Spinal cord (tissue), 10 donors: ENCODE results near the gene CBFA2T2. TPM values are rescaled to one million over a fixed set of nuclear protein-coding genes. Genes with fewer than 3 reads are reported as not detected.

Experiments
- DNase-seq, 6 donors: peaks; one replicate each; pipeline versions ENCODE4 v3.0.0 to v3.0.0-alpha.2; 2013 to 2015; ENCODE audit warnings: low spot score in 6 of 6, low read depth in 4 of 6
- H3K27ac ChIP-seq: one replicate; pipeline ENCODE4 v1.5.1; 2013; ENCODE audit warnings: low read depth, low read length, control low read depth
- H3K27me3 ChIP-seq: one replicate; pipeline ENCODE4 v1.6.1; 2013; ENCODE audit warnings: low read length; ENCODE audit not compliant: control insufficient read depth, insufficient read depth
- H3K36me3 ChIP-seq: one replicate; pipeline ENCODE4 v1.6.1; 2013; ENCODE audit warnings: low read length; ENCODE audit not compliant: control insufficient read depth, insufficient read depth
- H3K4me1 ChIP-seq: one replicate; pipeline ENCODE4 v1.6.1; 2013; ENCODE audit warnings: low read length; ENCODE audit not compliant: control insufficient read depth, insufficient read depth
- H3K4me3 ChIP-seq: one replicate; pipeline ENCODE4 v1.5.1; 2013; ENCODE audit warnings: low read depth, low read length, control low read depth
- H3K9me3 ChIP-seq: one replicate; pipeline ENCODE4 v1.6.1; 2013; ENCODE audit warnings: low read length; ENCODE audit not compliant: control insufficient read depth, insufficient read depth
- WGBS: methylation state at CpG from one replicate; pipeline ENCODE4 v1.1.5; 2013; ENCODE audit warnings: missing lambda C conversion rate; ENCODE audit not compliant: insufficient coverage; 5-methylcytosine and 5-hydroxymethylcytosine counted together
- polyA plus RNA-seq, 2 donors: library from polyadenylated mRNA; unstranded; fragments of 120-200 nt; gene quantifications; one replicate each; pipeline ENCODE4 v1.2.1, GENCODE V29; 2013; ENCODE audit not compliant: insufficient read length in 2 of 2
- total RNA-seq, 2 donors: library from RNA; depleted of rRNA in 1 of 2; stranded (reverse); fragments of 120-200 nt in 1 of 2; fragments of >200 nt in 1 of 2; gene quantifications; one replicate each; pipeline versions ENCODE4 v1.2.3 to v1.2.4, GENCODE V29; 2013 to 2014
- donor health status: healthy.

The CBFA2T2 gene
- total and polyA plus RNA-seq, 4 donors: 14.5 to 33.3 (median 19.1) TPM

DNA sequence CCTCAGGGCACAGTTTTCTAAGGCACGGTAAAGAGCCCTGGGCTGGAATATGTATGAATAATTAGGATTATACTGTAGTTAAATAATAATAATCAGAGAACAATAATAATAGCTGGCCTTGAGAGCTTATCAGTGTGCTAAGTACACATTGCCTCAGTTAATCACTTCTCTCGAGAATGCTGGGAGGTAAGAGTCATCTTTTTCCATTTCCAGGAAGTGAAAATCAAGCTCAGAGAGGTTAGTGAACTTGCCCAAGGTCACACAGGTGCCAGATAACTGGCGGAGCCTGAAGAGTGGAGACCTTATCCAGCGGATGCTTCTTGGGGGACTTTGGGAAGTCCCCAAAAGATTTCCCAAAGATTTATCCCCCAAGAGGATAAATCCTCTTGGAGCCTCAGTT, 19.4 kb upstream of the CBFA2T2 start:
- no peak overlapping the region for H3K27ac ChIP-seq
- no peaks in the 10 kb centered on the region for H3K27me3 ChIP-seq
- 94% methylated on average over 2 of the region's 4 CpGs for WGBS
- H3K9me3 ChIP-seq: no peaks in the 10 kb centered on the region
- DNase-seq: no peak
- no peaks in the 10 kb centered on the region for H3K36me3 ChIP-seq
- peaks cover 13% of the 10 kb centered on the region for H3K4me1 ChIP-seq
- H3K4me3 ChIP-seq: no peak overlapping the region

- H3K36me3 ChIP-seq: no peaks in the 10 kb centered on the region
- no peak overlapping the region for H3K27ac ChIP-seq
- no peaks in the 10 kb centered on the region for H3K27me3 ChIP-seq
- no peak overlapping the region for H3K4me3 ChIP-seq
- WGBS: no CpG with 5 or more reads among the region's 3 CpGs
- H3K4me1 ChIP-seq: peaks cover 13% of the 10 kb centered on the region
- no peak for DNase-seq
- no peaks in the 10 kb centered on the region for H3K9me3 ChIP-seq
These were observed 19.0 kb upstream of the CBFA2T2 start for GRCh38 chr20:33470866-33471265.

DNA sequence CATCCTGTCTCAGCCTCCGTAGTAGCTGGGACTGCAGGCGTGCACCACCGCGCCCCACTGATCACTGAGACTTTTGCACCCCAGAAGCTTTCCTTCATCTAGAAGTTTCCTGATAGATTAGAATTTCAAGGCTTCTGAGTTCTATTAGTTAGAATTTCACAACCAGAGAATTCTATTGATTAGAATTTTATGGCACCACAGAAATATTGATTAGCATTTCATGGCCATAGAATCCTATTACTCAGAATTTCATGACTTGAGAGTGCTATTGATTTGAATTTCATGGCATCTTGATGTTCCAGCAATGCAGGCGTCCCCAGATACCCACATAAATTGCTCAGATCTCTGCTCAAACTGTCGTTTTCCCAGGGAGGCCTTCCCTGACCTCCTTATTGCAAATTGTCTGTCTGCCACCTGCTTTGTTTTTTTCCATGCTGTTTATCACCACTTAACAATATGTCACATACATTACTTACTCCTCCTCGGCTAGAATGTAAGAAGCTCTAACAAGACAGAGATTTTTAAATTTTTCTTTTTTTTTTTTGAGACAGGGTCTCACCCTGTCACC, 16.9 kb upstream of the CBFA2T2 start:
- Histone ChIP-seq H3K27me3 (no peaks in the 10 kb centered on the region), H3K27ac (no peak overlapping the region), H3K4me1 (peaks cover 12% of the 10 kb centered on the region), H3K4me3 (no peak overlapping the region), H3K9me3 (no peaks in the 10 kb centered on the region), H3K36me3 (no peaks in the 10 kb centered on the region)
- DNase-seq: peak in 2 of 6 donors; percentile 37 to 53
- 50% methylated on average over 4 of the region's 7 CpGs for WGBS

- Histone ChIP-seq H3K27ac (no peak overlapping the region), H3K4me1 (peaks cover 12% of the 10 kb centered on the region), H3K27me3 (no peaks in the 10 kb centered on the region), H3K36me3 (no peaks in the 10 kb centered on the region), H3K4me3 (no peak overlapping the region), H3K9me3 (no peaks in the 10 kb centered on the region)
- 67% methylated on average over 4 of the region's 7 CpGs for WGBS
- DNase-seq: peak in 1 of 6 donors; percentile 37
These were observed 15.6 kb upstream of the CBFA2T2 start for GRCh38 chr20:33474097-33474873.

DNA sequence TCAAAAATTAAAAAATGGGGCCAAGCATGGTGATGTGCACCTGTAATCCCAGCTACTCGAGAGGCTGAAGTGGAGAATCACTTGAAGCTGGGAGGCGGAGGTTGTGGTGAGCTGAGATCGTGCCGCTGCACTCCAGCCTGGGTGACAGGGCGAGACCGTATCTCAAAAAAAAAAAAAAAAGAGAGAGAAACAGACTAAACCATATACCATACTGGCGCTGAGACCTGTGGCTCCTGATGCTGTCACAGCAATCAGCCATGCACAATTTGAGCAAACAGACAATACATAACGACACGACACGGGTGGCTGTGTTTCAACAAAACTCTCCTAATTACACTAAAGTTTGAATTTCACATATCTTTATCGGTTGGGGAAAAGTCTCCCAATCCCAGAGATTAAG, 14.9 kb upstream of the CBFA2T2 start:
- no CpG with 5 or more reads among the region's 11 CpGs for WGBS
- no peak overlapping the region for H3K4me3 ChIP-seq
- H3K4me1 ChIP-seq: peaks cover 12% of the 10 kb centered on the region
- no peaks in the 10 kb centered on the region for H3K36me3 ChIP-seq
- DNase-seq: no peak
- H3K9me3 ChIP-seq: no peaks in the 10 kb centered on the region
- H3K27me3 ChIP-seq: no peaks in the 10 kb centered on the region
- H3K27ac ChIP-seq: no peak overlapping the region

DNA sequence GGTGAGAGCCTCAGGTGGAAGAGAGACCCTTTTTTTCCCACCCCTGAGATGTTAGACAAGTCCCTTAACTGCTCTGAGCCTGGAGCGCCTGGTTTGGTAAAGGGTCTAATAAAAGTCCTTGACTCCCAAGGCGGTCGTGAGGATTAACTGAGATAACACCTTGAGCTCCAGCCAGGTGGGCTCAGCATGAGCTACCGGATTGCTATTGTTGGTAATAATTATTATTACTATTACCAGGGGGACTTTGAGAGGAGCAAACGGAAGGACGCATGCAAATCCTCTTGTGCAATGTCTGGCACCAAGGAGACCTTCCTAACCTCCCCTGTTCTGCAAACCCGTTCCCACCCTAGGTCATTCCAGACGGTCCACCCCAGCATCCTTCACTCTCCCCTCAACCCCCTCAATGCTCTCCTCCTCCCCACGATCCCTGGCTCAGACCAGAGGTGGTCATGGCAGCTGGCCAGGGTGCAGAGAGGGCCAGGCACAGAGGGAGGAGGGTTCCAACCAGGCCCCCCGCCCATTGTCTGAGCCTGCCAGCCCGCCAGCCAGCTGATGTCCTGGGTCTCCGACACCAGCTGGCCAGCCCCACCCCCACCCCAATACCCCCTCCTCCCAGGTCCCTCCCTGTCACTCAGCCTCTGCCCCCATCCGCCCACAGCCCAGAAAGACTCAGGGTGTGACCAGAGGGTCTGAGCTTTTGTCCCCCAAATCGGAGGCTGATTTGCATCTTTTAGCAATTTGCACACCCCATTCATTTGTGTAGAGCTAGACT, 14.3 kb upstream of the CBFA2T2 start:
- WGBS: 15% methylated on average over 6 of the region's 14 CpGs
- no peaks in the 10 kb centered on the region for H3K36me3 ChIP-seq
- no peak overlapping the region for H3K27ac ChIP-seq
- no peaks in the 10 kb centered on the region for H3K9me3 ChIP-seq
- peak in 2 of 6 donors; percentile 67 to 73 for DNase-seq
- H3K4me1 ChIP-seq: peaks cover 12% of the 10 kb centered on the region
- H3K27me3 ChIP-seq: no peaks in the 10 kb centered on the region
- H3K4me3 ChIP-seq: no peak overlapping the region

DNA sequence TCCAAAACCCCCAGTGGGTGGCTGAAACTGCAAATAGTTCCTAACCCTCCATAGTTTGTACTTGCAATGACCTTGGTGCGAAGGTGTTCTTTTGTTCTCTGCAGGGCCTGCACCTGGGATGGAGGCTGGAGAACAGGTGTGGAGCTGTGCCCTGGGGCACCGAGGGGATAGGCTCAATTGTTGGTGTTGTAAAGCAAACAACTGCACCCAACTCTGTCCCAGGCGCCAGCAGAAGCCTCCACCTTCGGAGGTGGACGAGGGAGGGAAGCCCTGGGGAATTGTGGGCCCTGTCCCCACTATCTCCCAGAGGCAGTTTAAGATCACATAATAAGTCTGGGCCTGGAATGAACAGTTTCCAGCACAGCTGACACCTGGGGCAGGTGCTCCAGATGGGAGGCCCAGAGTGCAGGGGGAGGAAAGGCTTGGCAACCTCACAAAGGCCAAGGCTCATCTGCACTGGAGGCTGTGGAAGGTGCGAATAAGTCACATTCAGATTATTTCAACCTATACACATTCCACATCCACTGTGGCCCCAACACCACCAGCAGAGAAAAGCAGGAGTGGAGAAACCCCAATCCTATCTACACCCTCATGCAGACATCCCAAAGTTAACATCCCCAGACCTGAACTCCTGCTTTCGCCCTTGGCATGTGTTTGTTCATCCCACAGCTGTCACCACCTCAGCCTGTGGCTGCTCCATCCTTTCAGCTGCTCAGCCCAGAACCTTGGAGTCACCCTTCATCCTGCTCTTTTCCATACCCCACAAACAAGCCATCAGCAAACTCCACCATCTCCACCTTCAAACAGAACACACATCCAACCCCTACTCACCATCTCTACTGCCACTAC, 12.3 kb upstream of the CBFA2T2 start:
- H3K9me3 ChIP-seq: no peaks in the 10 kb centered on the region
- no peaks in the 10 kb centered on the region for H3K36me3 ChIP-seq
- no peaks in the 10 kb centered on the region for H3K27me3 ChIP-seq
- no peak overlapping the region for H3K27ac ChIP-seq
- H3K4me3 ChIP-seq: no peak overlapping the region
- H3K4me1 ChIP-seq: peaks cover 12% of the 10 kb centered on the region
- no peak for DNase-seq
- WGBS: 92% methylated on average over 6 of the region's 7 CpGs

DNA sequence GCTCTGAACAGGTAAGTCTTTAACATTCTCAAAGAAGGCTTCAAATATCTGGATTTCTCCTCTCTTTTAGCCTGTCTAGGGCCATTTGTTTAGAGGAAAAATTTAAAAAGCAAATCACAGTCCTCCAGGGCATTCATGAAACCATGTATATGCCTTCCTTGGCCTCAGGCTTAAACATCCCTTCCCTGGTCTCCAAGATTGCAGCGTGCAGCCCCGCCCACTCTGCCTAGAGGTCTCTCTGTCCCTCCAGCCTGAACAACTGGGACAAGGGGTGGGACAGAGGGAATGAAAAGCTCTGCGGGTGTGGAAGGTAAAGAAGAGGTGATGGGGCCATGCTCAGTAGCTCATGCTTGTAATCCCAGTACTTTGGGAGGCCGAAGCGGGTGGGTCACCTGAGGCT, 9.8 kb upstream of the CBFA2T2 start:
- no peaks in the 10 kb centered on the region for H3K36me3 ChIP-seq
- no CpG with 5 or more reads among the region's 5 CpGs for WGBS
- H3K4me1 ChIP-seq: peaks cover 7% of the 10 kb centered on the region
- H3K4me3 ChIP-seq: no peak overlapping the region
- H3K27me3 ChIP-seq: no peaks in the 10 kb centered on the region
- H3K9me3 ChIP-seq: no peaks in the 10 kb centered on the region
- H3K27ac ChIP-seq: no peak overlapping the region
- no peak for DNase-seq

- H3K36me3 ChIP-seq: no peaks in the 10 kb centered on the region
- H3K27me3 ChIP-seq: no peaks in the 10 kb centered on the region
- no peak overlapping the region for H3K27ac ChIP-seq
- no peak for DNase-seq
- H3K9me3 ChIP-seq: no peaks in the 10 kb centered on the region
- 92% methylated on average over 4 of the region's 8 CpGs for WGBS
- H3K4me3 ChIP-seq: no peak overlapping the region
- H3K4me1 ChIP-seq: no peaks in the 10 kb centered on the region
These were observed 8.4 kb upstream of the CBFA2T2 start for GRCh38 chr20:33481431-33481941.
